ENCODE results near the gene TTC12. TPM values are rescaled to one million over a fixed set of nuclear protein-coding genes. Genes with fewer than 3 reads are reported as not detected.

Gene TTC12
- polyA plus RNA-seq, 1 donor from 2014 or later = 4.2 TPM

DNA sequence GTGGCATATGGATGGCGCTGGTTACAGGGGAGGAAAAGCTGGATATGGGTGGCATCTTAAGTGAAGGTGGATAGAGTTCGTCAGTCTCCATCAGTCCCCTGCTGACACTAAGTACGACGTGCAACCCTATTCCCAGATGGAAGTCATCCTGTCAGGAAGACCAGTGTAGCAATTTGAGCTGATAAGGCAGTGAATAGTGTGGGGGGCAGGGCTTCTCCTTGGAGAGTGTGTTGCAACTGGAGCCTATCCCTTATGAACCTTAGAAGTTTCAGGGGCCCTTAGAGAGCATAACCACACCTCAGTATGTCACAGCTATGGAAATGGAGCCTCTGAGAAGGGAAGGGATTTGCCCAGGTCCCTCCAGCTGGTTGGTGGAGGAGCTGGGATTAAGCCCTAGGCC lies 37.1 kb downstream of the TTC12 start:
- no peak overlapping the region for H2AFZ ChIP-seq (ENCODE audit: low read depth, low read length)
- H3K9me2 ChIP-seq (ENCODE audit: insufficient read depth, low read length) = no peaks in the 10 kb centered on the region
- H4K20me1 ChIP-seq (ENCODE audit: insufficient read depth) = no peaks in the 10 kb centered on the region
- no peaks in the 10 kb centered on the region for H3F3A ChIP-seq (ENCODE audit: insufficient read depth, low read length, poor library complexity, severe bottlenecking)
- no peak overlapping the region for H3K9ac ChIP-seq (ENCODE audit: low read length)
- TF ChIP-seq, protein P1, sequence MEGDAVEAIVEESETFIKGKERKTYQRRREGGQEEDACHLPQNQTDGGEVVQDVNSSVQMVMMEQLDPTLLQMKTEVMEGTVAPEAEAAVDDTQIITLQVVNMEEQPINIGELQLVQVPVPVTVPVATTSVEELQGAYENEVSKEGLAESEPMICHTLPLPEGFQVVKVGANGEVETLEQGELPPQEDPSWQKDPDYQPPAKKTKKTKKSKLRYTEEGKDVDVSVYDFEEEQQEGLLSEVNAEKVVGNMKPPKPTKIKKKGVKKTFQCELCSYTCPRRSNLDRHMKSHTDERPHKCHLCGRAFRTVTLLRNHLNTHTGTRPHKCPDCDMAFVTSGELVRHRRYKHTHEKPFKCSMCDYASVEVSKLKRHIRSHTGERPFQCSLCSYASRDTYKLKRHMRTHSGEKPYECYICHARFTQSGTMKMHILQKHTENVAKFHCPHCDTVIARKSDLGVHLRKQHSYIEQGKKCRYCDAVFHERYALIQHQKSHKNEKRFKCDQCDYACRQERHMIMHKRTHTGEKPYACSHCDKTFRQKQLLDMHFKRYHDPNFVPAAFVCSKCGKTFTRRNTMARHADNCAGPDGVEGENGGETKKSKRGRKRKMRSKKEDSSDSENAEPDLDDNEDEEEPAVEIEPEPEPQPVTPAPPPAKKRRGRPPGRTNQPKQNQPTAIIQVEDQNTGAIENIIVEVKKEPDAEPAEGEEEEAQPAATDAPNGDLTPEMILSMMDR (IDR thresholded peaks at IDR 0.05; ENCODE audit: poor library complexity, severe bottlenecking) = no peak
- no peak for TF ChIP-seq EZH2 (IDR thresholded peaks at IDR 0.05; ENCODE audit: borderline replicate concordance, insufficient read depth, low read length, poor library complexity, severe bottlenecking)
- no peak for TF ChIP-seq POLR2AphosphoS5 (IDR thresholded peaks at IDR 0.05)
- TF ChIP-seq EP300 (conservative IDR thresholded peaks at IDR 0.05; ENCODE audit: poor library complexity, severe bottlenecking) = no peak
- no peak for TF ChIP-seq TAF1 (IDR thresholded peaks at IDR 0.05; ENCODE audit: low read depth)
- no peak for TF ChIP-seq RAD21 (conservative IDR thresholded peaks at IDR 0.05)
- no peak for TF ChIP-seq SMC3 (conservative IDR thresholded peaks at IDR 0.05; ENCODE audit: poor library complexity)
- TF ChIP-seq, protein P2, sequence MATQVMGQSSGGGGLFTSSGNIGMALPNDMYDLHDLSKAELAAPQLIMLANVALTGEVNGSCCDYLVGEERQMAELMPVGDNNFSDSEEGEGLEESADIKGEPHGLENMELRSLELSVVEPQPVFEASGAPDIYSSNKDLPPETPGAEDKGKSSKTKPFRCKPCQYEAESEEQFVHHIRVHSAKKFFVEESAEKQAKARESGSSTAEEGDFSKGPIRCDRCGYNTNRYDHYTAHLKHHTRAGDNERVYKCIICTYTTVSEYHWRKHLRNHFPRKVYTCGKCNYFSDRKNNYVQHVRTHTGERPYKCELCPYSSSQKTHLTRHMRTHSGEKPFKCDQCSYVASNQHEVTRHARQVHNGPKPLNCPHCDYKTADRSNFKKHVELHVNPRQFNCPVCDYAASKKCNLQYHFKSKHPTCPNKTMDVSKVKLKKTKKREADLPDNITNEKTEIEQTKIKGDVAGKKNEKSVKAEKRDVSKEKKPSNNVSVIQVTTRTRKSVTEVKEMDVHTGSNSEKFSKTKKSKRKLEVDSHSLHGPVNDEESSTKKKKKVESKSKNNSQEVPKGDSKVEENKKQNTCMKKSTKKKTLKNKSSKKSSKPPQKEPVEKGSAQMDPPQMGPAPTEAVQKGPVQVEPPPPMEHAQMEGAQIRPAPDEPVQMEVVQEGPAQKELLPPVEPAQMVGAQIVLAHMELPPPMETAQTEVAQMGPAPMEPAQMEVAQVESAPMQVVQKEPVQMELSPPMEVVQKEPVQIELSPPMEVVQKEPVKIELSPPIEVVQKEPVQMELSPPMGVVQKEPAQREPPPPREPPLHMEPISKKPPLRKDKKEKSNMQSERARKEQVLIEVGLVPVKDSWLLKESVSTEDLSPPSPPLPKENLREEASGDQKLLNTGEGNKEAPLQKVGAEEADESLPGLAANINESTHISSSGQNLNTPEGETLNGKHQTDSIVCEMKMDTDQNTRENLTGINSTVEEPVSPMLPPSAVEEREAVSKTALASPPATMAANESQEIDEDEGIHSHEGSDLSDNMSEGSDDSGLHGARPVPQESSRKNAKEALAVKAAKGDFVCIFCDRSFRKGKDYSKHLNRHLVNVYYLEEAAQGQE (IDR thresholded peaks at IDR 0.05; ENCODE audit: borderline replicate concordance) = no peak
- no peak overlapping the region for H3K4me3 ChIP-seq (ENCODE audit: low read length)
- H3K27me3 ChIP-seq (ENCODE audit: insufficient read depth, low read depth, low read length) = no peaks in the 10 kb centered on the region
- no peaks in the 10 kb centered on the region for H3K36me3 ChIP-seq (ENCODE audit: insufficient read depth, low read length)
- H3K27ac ChIP-seq (ENCODE audit: low read length) = no peak overlapping the region
- H3K9me3 ChIP-seq (ENCODE audit: low read length) = peaks cover 5% of the 10 kb centered on the region
- H3K79me2 ChIP-seq (replicated peaks; ENCODE audit: insufficient read depth, low read length) = no peaks in the 10 kb centered on the region
- no peak overlapping the region for H3K4me2 ChIP-seq (ENCODE audit: low read length)

DNA sequence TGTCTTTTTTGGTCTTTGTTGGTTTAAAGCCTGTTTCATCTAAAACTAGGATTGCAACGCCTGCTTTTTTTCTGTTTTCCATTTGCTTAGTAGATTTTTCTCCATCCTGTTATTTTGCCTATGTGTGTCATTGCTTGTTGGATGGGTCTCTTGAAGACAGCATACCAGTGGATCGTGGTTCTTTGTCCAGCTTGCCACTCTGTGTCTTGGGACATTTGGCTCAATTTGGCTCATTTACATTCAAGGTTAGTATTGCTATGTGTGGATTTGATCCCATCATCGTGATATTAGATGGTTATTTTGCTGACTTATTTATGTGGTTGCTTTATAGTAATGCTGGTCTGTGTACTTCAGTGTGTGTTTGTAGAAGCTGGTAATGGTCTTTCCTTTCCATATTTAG lies 41.8 kb downstream of the TTC12 start:
- H3K27me3 ChIP-seq (ENCODE audit: insufficient read depth, low read depth, low read length) = no peaks in the 10 kb centered on the region
- H3K27ac ChIP-seq (ENCODE audit: low read length) = no peak overlapping the region
- H3K4me2 ChIP-seq (ENCODE audit: low read length) = no peak overlapping the region
- H4K20me1 ChIP-seq (ENCODE audit: insufficient read depth) = no peaks in the 10 kb centered on the region
- no peak overlapping the region for H3K9ac ChIP-seq (ENCODE audit: low read length)
- H2AFZ ChIP-seq (ENCODE audit: low read depth, low read length) = no peak overlapping the region
- H3K9me2 ChIP-seq (ENCODE audit: insufficient read depth, low read length) = no peaks in the 10 kb centered on the region
- H3K36me3 ChIP-seq (ENCODE audit: insufficient read depth, low read length) = no peaks in the 10 kb centered on the region
- no peaks in the 10 kb centered on the region for H3K79me2 ChIP-seq (replicated peaks; ENCODE audit: insufficient read depth, low read length)
- H3K9me3 ChIP-seq (ENCODE audit: low read length) = peaks cover 5% of the 10 kb centered on the region
- no peaks in the 10 kb centered on the region for H3F3A ChIP-seq (ENCODE audit: insufficient read depth, low read length, poor library complexity, severe bottlenecking)
- TF ChIP-seq EZH2 (IDR thresholded peaks at IDR 0.05; ENCODE audit: borderline replicate concordance, insufficient read depth, low read length, poor library complexity, severe bottlenecking) = no peak
- no peak for TF ChIP-seq MXI1 (conservative IDR thresholded peaks at IDR 0.05; ENCODE audit: poor library complexity, severe bottlenecking)
- TF ChIP-seq, protein P2 (IDR thresholded peaks at IDR 0.05; ENCODE audit: borderline replicate concordance) = no peak
- TF ChIP-seq POLR2AphosphoS5 (IDR thresholded peaks at IDR 0.05) = no peak
- no peak for TF ChIP-seq EP300 (conservative IDR thresholded peaks at IDR 0.05; ENCODE audit: poor library complexity, severe bottlenecking)
- TF ChIP-seq, protein P1 (IDR thresholded peaks at IDR 0.05; ENCODE audit: poor library complexity, severe bottlenecking) = no peak
- no peak for TF ChIP-seq RAD21 (conservative IDR thresholded peaks at IDR 0.05)
- no peak for TF ChIP-seq TAF1 (IDR thresholded peaks at IDR 0.05; ENCODE audit: low read depth)
- TF ChIP-seq SMC3 (conservative IDR thresholded peaks at IDR 0.05; ENCODE audit: poor library complexity) = no peak
- H3K4me3 ChIP-seq (ENCODE audit: low read length) = no peak overlapping the region
